ENCODE results near the gene ITGA8.

Gene ITGA8

GRCh38 chr10:15464381-15464780, 255.3 kb downstream of the ITGA8 start:
- DNase-seq: no peak

Data from hypothalamus (tissue), 51 donors.